ENCODE data around the gene ECD.

Gene ECD

GRCh38 chr10:73172867-73173266, 5.1 kb upstream of the ECD start:
- TF ChIP-seq CTCF (conservative IDR thresholded peaks at IDR 0.05) (no peak), ZFX (IDR thresholded peaks at IDR 0.05) (no peak)

GRCh38 chr10:73169320-73169719, 1.5 kb upstream of the ECD start:
- TF ChIP-seq ZFX (IDR thresholded peaks at IDR 0.05) (no peak), CTCF (conservative IDR thresholded peaks at IDR 0.05) (no peak)
- H3K27ac ChIP-seq, result no peak overlapping the region

More at GRCh38 chr10:73172867-73173266, 5.1 kb upstream of the ECD start:
- H3K27ac ChIP-seq, result no peak overlapping the region

- TF ChIP-seq CTCF (conservative IDR thresholded peaks at IDR 0.05), result no peak
- no peak for TF ChIP-seq ZFX (IDR thresholded peaks at IDR 0.05)
- peak overlapping the region; percentile 73 for H3K27ac ChIP-seq
Measured at GRCh38 chr10:73168465-73168803, 626 bp upstream of the ECD start.

- H3K27ac ChIP-seq, result peak overlapping the region; percentile 73
- no peak for TF ChIP-seq ZFX (IDR thresholded peaks at IDR 0.05)
- no peak for TF ChIP-seq CTCF (conservative IDR thresholded peaks at IDR 0.05)
Measured at GRCh38 chr10:73167458-73167782, 388 bp downstream of the ECD start.

- no peak overlapping the region for H3K27ac ChIP-seq
- TF ChIP-seq CTCF (conservative IDR thresholded peaks at IDR 0.05), result no peak
- no peak for TF ChIP-seq ZFX (IDR thresholded peaks at IDR 0.05)
Measured at GRCh38 chr10:73166972-73167371, 836 bp downstream of the ECD start.

GRCh38 chr10:73163096-73163495, 4.7 kb downstream of the ECD start:
- TF ChIP-seq CTCF (conservative IDR thresholded peaks at IDR 0.05) (no peak), ZFX (IDR thresholded peaks at IDR 0.05) (no peak)
- no peak overlapping the region for H3K27ac ChIP-seq

GRCh38 chr10:73161662-73162061, 6.1 kb downstream of the ECD start:
- H3K27ac ChIP-seq, result no peak overlapping the region
- TF ChIP-seq CTCF (conservative IDR thresholded peaks at IDR 0.05), result no peak
- TF ChIP-seq ZFX (IDR thresholded peaks at IDR 0.05), result no peak

All from C4-2B (cell line).